Endothelial cell of umbilical vein (primary cell): Measurements from ENCODE around the gene RFC5. TPM values are rescaled to one million over a fixed set of nuclear protein-coding genes. Genes with fewer than 3 reads are reported as not detected.

Source experiments
- BruUV-seq: library from RNA; stranded (reverse); fragments of 400-500 nt; replicated peaks from 2 replicates; lab custom pipeline; 2021; lab: Mats Ljungman, UMichigan
- CTCF ChIA-PET: fragments of 300-600, 350-600 bp; sonication (Branson Sonifier 250); formaldehyde crosslinking; loops from one replicate; lab custom pipeline; 2021; ENCODE audit warnings: antibody characterized with exemption, inconsistent platforms; lab: Charles Lee
- POLR2A ChIA-PET: fragments of 300-600, 350-600 bp; sonication (Branson Sonifier 250); formaldehyde crosslinking; loops from one replicate; lab custom pipeline; 2021; ENCODE audit warnings: antibody characterized with exemption, inconsistent platforms; lab: Charles Lee
- DNase-seq: peaks from one replicate; pipeline ENCODE4 v3.0.0-alpha.2; 2011; ENCODE audit warnings: low read depth, low spot score
- FAIRE-seq: peaks from 2 replicates; lab custom pipeline; 2011; peaks lifted over from hg19 to GRCh38; lab: Jason Lieb, UNC
- H2AFZ ChIP-seq: 2 replicates; pipeline ENCODE4 v1.6.0; 2012; ENCODE audit warnings: low read depth, low read length, control low read depth, inconsistent platforms
- H3K27ac ChIP-seq: 2 replicates; pipeline ENCODE4 v1.5.1; 2011; ENCODE audit warnings: low read depth, mild to moderate bottlenecking, control low read depth, low read length, moderate library complexity; ENCODE audit not compliant: insufficient read depth
- H3K27me3 ChIP-seq, 2 experiments: 2 replicates each; pipeline versions ENCODE4 v1.6.0 to v1.6.1; 2011; ENCODE audit warnings: low read length in 2 of 2, mixed read lengths in 1 of 2; ENCODE audit not compliant: control insufficient read depth in 2 of 2, insufficient read depth in 2 of 2
- H3K36me3 ChIP-seq, 2 experiments: 2 replicates in 1 of 2; 3 replicates in 1 of 2; pipeline ENCODE4 v1.5.1; 2011; ENCODE audit warnings: low read length in 2 of 2, mild to moderate bottlenecking in 1 of 2, moderate library complexity in 1 of 2; ENCODE audit not compliant: control insufficient read depth in 2 of 2, insufficient read depth in 2 of 2; ENCODE audit errors: extremely low read depth in 1 of 2
- H3K4me1 ChIP-seq: 3 replicates; pipeline ENCODE4 v1.5.1; 2011; ENCODE audit warnings: mild to moderate bottlenecking, low read length; ENCODE audit not compliant: control insufficient read depth, insufficient read depth; ENCODE audit errors: extremely low read depth
- H3K4me2 ChIP-seq: 2 replicates; pipeline ENCODE4 v1.6.1; 2011; ENCODE audit warnings: low read length, control low read depth, mixed read lengths; ENCODE audit not compliant: insufficient read depth
- H3K4me3 ChIP-seq, 3 experiments: fragments of 200-600 bp in 1 of 3; sonication (generic), shearing (Covaris generic) in 1 of 3; replicated peaks in 1 of 3; 2 replicates each; pipeline ENCODE4 v1.5.1; 2011 to 2016; ENCODE audit warnings: control low read depth in 3 of 3, low read length in 3 of 3, mild to moderate bottlenecking in 2 of 3, inconsistent platforms in 1 of 3, low read depth in 1 of 3, moderate library complexity in 1 of 3; ENCODE audit not compliant: insufficient read depth in 1 of 3
- H3K79me2 ChIP-seq: 2 replicates; pipeline ENCODE4 v1.6.0; 2012; ENCODE audit warnings: low read length, inconsistent platforms; ENCODE audit not compliant: control insufficient read depth, insufficient read depth
- H3K9ac ChIP-seq: replicated peaks from 2 replicates; pipeline ENCODE3; 2011; ENCODE audit warnings: low read length, control low read depth; ENCODE audit not compliant: insufficient read depth; ENCODE audit errors: extremely low read depth
- H3K9me1 ChIP-seq: replicated peaks from 3 replicates; pipeline ENCODE4 v1.6.0; 2011; ENCODE audit warnings: mild to moderate bottlenecking, low read length; ENCODE audit not compliant: control insufficient read depth, insufficient read depth; ENCODE audit errors: extremely low read depth
- H3K9me3 ChIP-seq: replicated peaks from 2 replicates; pipeline ENCODE4 v1.5.1; 2012; ENCODE audit warnings: low read length, inconsistent platforms; ENCODE audit not compliant: control insufficient read depth, insufficient read depth
- H4K20me1 ChIP-seq: replicated peaks from 2 replicates; pipeline ENCODE3; 2011; ENCODE audit warnings: mild to moderate bottlenecking, low read length; ENCODE audit not compliant: control insufficient read depth, insufficient read depth; ENCODE audit errors: extremely low read depth
- CTCF ChIP-seq, 2 donors: IDR thresholded peaks; 1 replicate in 1 of 2; 2 replicates in 1 of 2; pipeline ENCODE4 v1.5.1; 2011; ENCODE audit warnings: low read length in 2 of 2, mild to moderate bottlenecking in 2 of 2, moderate library complexity in 2 of 2, control low read depth in 1 of 2, inconsistent platforms in 1 of 2, low read depth in 1 of 2; ENCODE audit not compliant: insufficient read depth in 1 of 2; ENCODE audit errors: extremely low read depth in 1 of 2
- EZH2 ChIP-seq: IDR thresholded peaks from 2 replicates; pipeline ENCODE4 v1.6.1; 2012; ENCODE audit warnings: borderline replicate concordance, low read depth, mild to moderate bottlenecking, moderate library complexity, low read length, inconsistent platforms; ENCODE audit not compliant: severe bottlenecking
- FOS ChIP-seq: IDR thresholded peaks from 2 replicates; pipeline ENCODE4 v1.6.1; 2011; ENCODE audit warnings: mild to moderate bottlenecking, low read length, moderate library complexity, borderline replicate concordance; ENCODE audit not compliant: insufficient read depth
- GATA2 ChIP-seq: IDR thresholded peaks from 2 replicates; pipeline ENCODE4 v1.7.0; 2011; ENCODE audit warnings: low read depth, mild to moderate bottlenecking, moderate library complexity, mixed read lengths, low read length; ENCODE audit not compliant: insufficient read length, insufficient read depth
- JUN ChIP-seq: IDR thresholded peaks from 2 replicates; pipeline ENCODE4 v1.6.1; 2011; ENCODE audit warnings: borderline replicate concordance, low read depth; ENCODE audit not compliant: insufficient read length, insufficient read depth
- MAX ChIP-seq: IDR thresholded peaks from 2 replicates; pipeline ENCODE4 v1.6.1; 2011; ENCODE audit not compliant: insufficient read depth, insufficient read length
- MYC ChIP-seq: IDR thresholded peaks from one replicate; pipeline ENCODE4 v1.6.1; 2011; ENCODE audit warnings: mild to moderate bottlenecking, low read depth, low read length
- POLR2A ChIP-seq: IDR thresholded peaks from 2 replicates; pipeline ENCODE4 v1.6.1; 2012; ENCODE audit warnings: low read depth, mild to moderate bottlenecking, control low read depth, low read length
- POLR2AphosphoS5 ChIP-seq: IDR thresholded peaks from 2 replicates; pipeline ENCODE4 v1.6.1; 2012; ENCODE audit warnings: low read depth, mild to moderate bottlenecking, control low read depth, low read length, moderate library complexity; ENCODE audit not compliant: insufficient read depth
- dilution Hi-C: fragments of 300-500 bp; cut with MboI; formaldehyde crosslinking; loops from one replicate; pipeline ENCODE4 v1.15.0; 2019; ENCODE audit warnings: low sequenced_read_pairs; ENCODE audit not compliant: extremely low pct_ligation_motif_present
- intact Hi-C: fragments of 100-400 bp; cut with micrococcal nuclease; formaldehyde crosslinking; loops from one replicate; pipeline ENCODE4 v1.10.0; 2022
- polyA plus RNA-seq, 4 experiments: library from polyadenylated mRNA; depleted of rRNA in 3 of 4; stranded (reverse) in 3 of 4; unstranded in 1 of 4; fragments of >200 nt; gene quantifications; 2 replicates each; pipeline versions ENCODE4 v1.2.1 to v1.2.3, GENCODE V29; 2011 to 2012; ENCODE audit warnings: missing spikeins in 1 of 4
- total RNA-seq: library from RNA; stranded (reverse); gene quantifications from 2 replicates; pipeline ENCODE4 v1.2.3, GENCODE V29; 2021

Gene RFC5
- total and polyA plus RNA-seq, 2 donors (not counting 3 experiments of a cell fraction or from before 2014, with no cell fraction given): 18.1 to 23.3 TPM

GRCh38 chr12:118058227-118058626, 41.7 kb downstream of the RFC5 start:
- Histone ChIP-seq H3K4me1 (peaks cover 32% of the 10 kb centered on the region), H2AFZ (no peak overlapping the region)

More at GRCh38 chr12:118058227-118058626, 41.7 kb downstream of the RFC5 start:
- FAIRE-seq: no peak
- ChIA-PET POLR2A (no interaction called here), CTCF (no interaction called here)
- no peaks in the 10 kb centered on the region for H3K9me1 ChIP-seq
- no TSS peak for BruUV-seq
- H3K36me3 ChIP-seq: no peaks in the 10 kb centered on the region
- TF ChIP-seq POLR2A: no peak
- no peak for TF ChIP-seq CTCF (IDR thresholded peaks at IDR 0.05; ENCODE audit: extremely low read depth in 1 of 2, insufficient read depth in 1 of 2, low read depth in 1 of 2, low read length in 2 of 2)
- no peak for TF ChIP-seq FOS
- TF ChIP-seq MAX: no peak
- TF ChIP-seq GATA2: no peak
- no peak for TF ChIP-seq EZH2
- no peak for TF ChIP-seq POLR2AphosphoS5
- TF ChIP-seq MYC: no peak
- no peak for TF ChIP-seq JUN
- H3K9me3 ChIP-seq: no peaks in the 10 kb centered on the region
- intact Hi-C loops (no loop called here), dilution Hi-C loops (no loop called here)
- H3K27me3 ChIP-seq: no peaks in the 10 kb centered on the region
- DNase-seq: no peak
- H3K4me3 ChIP-seq: no peak overlapping the region
- H3K4me2 ChIP-seq: no peak overlapping the region
- H3K9ac ChIP-seq: no peak overlapping the region
- H4K20me1 ChIP-seq: no peaks in the 10 kb centered on the region
- peaks cover 31% of the 10 kb centered on the region for H3K79me2 ChIP-seq
- H3K27ac ChIP-seq: no peak overlapping the region
